CD4-positive, alpha-beta T cell treated with Interleukin-12 subunit alpha and Interleukin-12 subunit beta, for 1 hour (primary cell): ENCODE measurements around the gene B3GAT3.
"Not testable (repeated sequence)": the region's sequence is repeated elsewhere in the genome, so short reads cannot be mapped to it uniquely, and the experiment has no call there.

Experiments
- DNase-seq: peaks from one replicate; pipeline ENCODE4 v3.0.0-alpha.2; 2020

Gene B3GAT3

GRCh38 chr11:62621567-62622470 lies at the start of gene B3GAT3:
Gene B3GAT3 (minus strand): TSS chr11:62621986. CDS start chr11:62621947, 39 bp downstream.
- DNase-seq = peak; percentile 99

GRCh38 chr11:62671236-62671607 lies 49.4 kb upstream of the B3GAT3 start:
- DNase-seq = no peak

- no peak for DNase-seq
These were observed 47.8 kb upstream of the B3GAT3 start for GRCh38 chr11:62669420-62670161.

GRCh38 chr11:62667460-62667859 lies 45.7 kb upstream of the B3GAT3 start:
- DNase-seq = no peak

GRCh38 chr11:62666259-62666926 lies 44.6 kb upstream of the B3GAT3 start:
- no peak for DNase-seq

GRCh38 chr11:62665599-62666258 lies 43.9 kb upstream of the B3GAT3 start:
- peak; percentile 70 for DNase-seq

- DNase-seq = peak; percentile 96
These were observed 43.4 kb upstream of the B3GAT3 start, which contains the start of the genes C11orf98 and CSKMT for GRCh38 chr11:62665075-62665598. Gene C11orf98 (minus strand): TSS chr11:62665210. CDS start chr11:62665169, 41 bp downstream. Gene CSKMT (plus strand): TSS chr11:62665312. CDS start chr11:62665880, 568 bp downstream.

GRCh38 chr11:62664405-62665074 lies 42.8 kb upstream of the B3GAT3 start:
- DNase-seq = peak; percentile 63

- DNase-seq = no peak
These were observed 35.1 kb upstream of the B3GAT3 start for GRCh38 chr11:62656796-62657429.

- no peak for DNase-seq
These were observed 32.5 kb upstream of the B3GAT3 start for GRCh38 chr11:62654297-62654696.

- peak; percentile 73 for DNase-seq
These were observed 30.6 kb upstream of the B3GAT3 start for GRCh38 chr11:62652161-62653006.

- DNase-seq = not testable (repeated sequence)
These were observed 28.5 kb upstream of the B3GAT3 start for GRCh38 chr11:62650283-62650682.

GRCh38 chr11:62649486-62649885 lies 27.7 kb upstream of the B3GAT3 start:
- no peak for DNase-seq

- DNase-seq = no peak
These were observed 27.2 kb upstream of the B3GAT3 start for GRCh38 chr11:62648967-62649364.

GRCh38 chr11:62648185-62648966 lies 26.6 kb upstream of the B3GAT3 start:
- no peak for DNase-seq

GRCh38 chr11:62647609-62648005 lies 25.8 kb upstream of the B3GAT3 start:
- DNase-seq = no peak

GRCh38 chr11:62646825-62647608 lies 25.2 kb upstream of the B3GAT3 start:
- DNase-seq = no peak
